CD14-positive monocyte (primary cell): ENCODE results near the gene C2orf76. TPM values are rescaled to one million over a fixed set of nuclear protein-coding genes. Genes with fewer than 3 reads are reported as not detected.
A peak's percentile ranks its signal among the peaks of the same experiment; 100 is the strongest.

Experiments
- DNase-seq, 3 donors: peaks; one replicate each; pipeline ENCODE4 v3.0.0-alpha.2; 2011 to 2022
- H2AFZ ChIP-seq: 2 replicates; pipeline ENCODE4 v1.6.0; 2012; ENCODE audit warnings: mild to moderate bottlenecking, low read depth, low read length, inconsistent platforms; ENCODE audit not compliant: insufficient read depth, poor library complexity, severe bottlenecking
- H3K27ac ChIP-seq, 2 donors: 1 replicate in 1 of 2; 2 replicates in 1 of 2; pipeline ENCODE4 v1.5.1; 2012 to 2013; ENCODE audit warnings: low read length in 2 of 2, control low read depth in 1 of 2, inconsistent platforms in 1 of 2, low read depth in 1 of 2, mild to moderate bottlenecking in 1 of 2
- H3K27me3 ChIP-seq, 2 donors: one replicate each; pipeline versions ENCODE4 v1.6.0 to v1.6.1; 2011 to 2013; ENCODE audit warnings: low read length in 2 of 2; ENCODE audit not compliant: control insufficient read depth in 2 of 2, insufficient read depth in 2 of 2
- H3K36me3 ChIP-seq, 2 donors: replicated peaks in 1 of 2; 1 replicate in 1 of 2; 2 replicates in 1 of 2; pipeline versions ENCODE4 v1.5.1 to v1.6.1; 2012 to 2013; ENCODE audit warnings: low read length in 2 of 2, control low read depth in 1 of 2, inconsistent platforms in 1 of 2, mild to moderate bottlenecking in 1 of 2; ENCODE audit not compliant: insufficient read depth in 2 of 2, control insufficient read depth in 1 of 2
- H3K4me1 ChIP-seq, 2 donors: 1 replicate in 1 of 2; 2 replicates in 1 of 2; pipeline versions ENCODE4 v1.5.1 to v1.6.1; 2012 to 2013; ENCODE audit warnings: low read length in 2 of 2, control low read depth in 1 of 2, inconsistent platforms in 1 of 2, mild to moderate bottlenecking in 1 of 2, moderate library complexity in 1 of 2; ENCODE audit not compliant: insufficient read depth in 2 of 2, control insufficient read depth in 1 of 2
- H3K4me2 ChIP-seq: replicated peaks from 2 replicates; pipeline ENCODE3; 2012; ENCODE audit warnings: low read length, moderate library complexity, mild to moderate bottlenecking; ENCODE audit not compliant: poor library complexity, severe bottlenecking; ENCODE audit errors: extremely low read depth
- H3K4me3 ChIP-seq, 3 experiments: fragments of 200-600 bp in 1 of 3; sonication (generic) in 1 of 3; replicated peaks in 1 of 3; 1 replicate in 2 of 3; 2 replicates in 1 of 3; pipeline ENCODE4 v1.5.1; 2011 to 2013; ENCODE audit warnings: low read length in 3 of 3, mild to moderate bottlenecking in 3 of 3, control low read depth in 2 of 3, low read depth in 2 of 3, inconsistent platforms in 1 of 3, moderate library complexity in 1 of 3
- H3K79me2 ChIP-seq: 2 replicates; pipeline ENCODE4 v1.6.0; 2012; ENCODE audit warnings: mild to moderate bottlenecking, control low read depth, inconsistent platforms, low read length, moderate library complexity; ENCODE audit not compliant: insufficient read depth
- H3K9ac ChIP-seq: 2 replicates; pipeline ENCODE4 v1.6.0; 2017; ENCODE audit warnings: low read length, mild to moderate bottlenecking; ENCODE audit not compliant: insufficient read depth, poor library complexity, severe bottlenecking
- H3K9me3 ChIP-seq, 2 donors: replicated peaks in 1 of 2; 1 replicate in 1 of 2; 2 replicates in 1 of 2; pipeline versions ENCODE4 v1.5.1 to v1.6.1; 2012 to 2013; ENCODE audit warnings: low read length in 2 of 2, control low read depth in 1 of 2; ENCODE audit not compliant: control insufficient read depth in 1 of 2, insufficient read depth in 1 of 2
- H4K20me1 ChIP-seq: 2 replicates; pipeline ENCODE4 v1.6.0; 2012; ENCODE audit warnings: mild to moderate bottlenecking, low read length, control low read depth, moderate library complexity; ENCODE audit not compliant: insufficient read depth
- H3K27ac Mint-ChIP-seq, 7 donors: one replicate each; pipeline ENCODE4 v1.8.0; 2020; ENCODE audit warnings: mild to moderate bottlenecking in 7 of 7, mixed read lengths in 7 of 7, moderate library complexity in 6 of 7, inconsistent platforms in 2 of 7
- H3K27me3 Mint-ChIP-seq, 3 donors: one replicate each; pipeline ENCODE4 v1.8.0; 2021 to 2022; ENCODE audit warnings: low read depth in 3 of 3, mild to moderate bottlenecking in 3 of 3, mixed read lengths in 3 of 3, moderate library complexity in 3 of 3, inconsistent platforms in 1 of 3
- H3K36me3 Mint-ChIP-seq, 2 donors: one replicate each; pipeline ENCODE4 v1.8.0; 2020; ENCODE audit warnings: mixed read lengths in 2 of 2, inconsistent platforms in 1 of 2, mild to moderate bottlenecking in 1 of 2
- H3K4me1 Mint-ChIP-seq: one replicate; pipeline ENCODE4 v1.8.0; 2020; ENCODE audit warnings: mild to moderate bottlenecking, mixed read lengths
- H3K4me3 Mint-ChIP-seq, 2 donors: one replicate each; pipeline ENCODE4 v1.8.0; 2020; ENCODE audit warnings: mild to moderate bottlenecking in 2 of 2, mixed read lengths in 2 of 2, moderate library complexity in 1 of 2
- H3K9me3 Mint-ChIP-seq, 7 donors: one replicate each; pipeline ENCODE4 v1.8.0; 2020 to 2022; ENCODE audit warnings: mixed read lengths in 7 of 7, mild to moderate bottlenecking in 6 of 7, moderate library complexity in 6 of 7, inconsistent platforms in 2 of 7
- CTCF ChIP-seq: fragments of 200-600 bp; IDR thresholded peaks from one replicate; pipeline ENCODE4 v1.8.0; 2022; ENCODE audit warnings: antibody characterized with exemption, mild to moderate bottlenecking
- WGBS: methylation state at CpG from one replicate; pipeline ENCODE4 v1.1.5; 2013; ENCODE audit warnings: missing lambda C conversion rate; ENCODE audit not compliant: insufficient coverage; 5-methylcytosine and 5-hydroxymethylcytosine counted together
- intact Hi-C, 2 donors: fragments of 100-400 bp; cut with micrococcal nuclease; formaldehyde crosslinking; loops; one replicate each; pipeline versions ENCODE4 v1.15.0 to v1.15.1; 2023
- polyA plus RNA-seq, 3 donors: library from polyadenylated mRNA; depleted of rRNA in 1 of 3; unstranded in 2 of 3; stranded (reverse) in 1 of 3; fragments of 300-500 nt in 2 of 3; fragments of >200 nt in 1 of 3; fragmentation: Illumina TruSeq in 2 of 3; gene quantifications; 1 replicate in 2 of 3; 2 replicates in 1 of 3; pipeline ENCODE4 v1.2.3, GENCODE V29; 2012 to 2021

Gene C2orf76
- polyA plus RNA-seq, 3 donors = 9.7 to 32.5 (median 31.0) TPM

- no peaks in the 10 kb centered on the region for H3K27me3 ChIP-seq
- Mint-ChIP-seq H3K4me3 (no peak overlapping the region), H3K27ac (peak overlapping the region in 2 of 7 donors; percentile 4 to 48), H3K36me3 (peaks cover 58 to 69% of the 10 kb centered on the region in 2 donors), H3K27me3 (peaks cover 0 to 2% (median 0%) of the 10 kb centered on the region in 3 donors), H3K4me1 (peaks cover 34% of the 10 kb centered on the region), H3K9me3 (peaks cover 10 to 28% (median 18%) of the 10 kb centered on the region in 7 donors)
- WGBS = 94% methylated on average over 2 of the region's 6 CpGs
- H3K4me3 ChIP-seq = no peak overlapping the region
- no peak overlapping the region for H2AFZ ChIP-seq
- peaks cover 12 to 14% of the 10 kb centered on the region in 2 donors for H3K9me3 ChIP-seq
- TF ChIP-seq CTCF = no peak
- peaks cover 50 to 59% of the 10 kb centered on the region in 2 donors for H3K36me3 ChIP-seq
- no peak overlapping the region for H3K4me2 ChIP-seq
- no peak for DNase-seq
- H3K9ac ChIP-seq = no peak overlapping the region
- peaks cover 22 to 30% of the 10 kb centered on the region in 2 donors for H3K4me1 ChIP-seq
- peaks cover 44% of the 10 kb centered on the region for H3K79me2 ChIP-seq
- peaks cover 30% of the 10 kb centered on the region for H4K20me1 ChIP-seq
- intact Hi-C loops = loop anchor here in 1 of 2 donors (10.0 kb wide), 1 partner anchor 395 kb away; no protein-coding TSS in a partner anchor
- no peak overlapping the region for H3K27ac ChIP-seq
Observed at GRCh38 chr2:119369845-119370244, 3.2 kb upstream of the C2orf76 start.

GRCh38 chr2:119367472-119368099 lies 952 bp upstream of the C2orf76 start:
- Histone ChIP-seq H3K9ac (peak overlapping the region; percentile 85), H2AFZ (peak overlapping the region; percentile 95), H3K9me3 (peaks cover 2 to 3% of the 10 kb centered on the region in 2 donors), H4K20me1 (peaks cover 30% of the 10 kb centered on the region), H3K4me1 (peaks cover 22 to 31% of the 10 kb centered on the region in 2 donors), H3K79me2 (peaks cover 52% of the 10 kb centered on the region), H3K36me3 (peaks cover 39 to 45% of the 10 kb centered on the region in 2 donors), H3K27ac (peak overlapping the region; percentile 90 to 97), H3K4me2 (peak overlapping the region; percentile 93), H3K27me3 (no peaks in the 10 kb centered on the region), H3K4me3 (peak overlapping the region; percentile 60 to 96 (median 90))
- DNase-seq = peak in 1 of 3 donors; percentile 22
- Mint-ChIP-seq H3K36me3 (peaks cover 38 to 46% of the 10 kb centered on the region in 2 donors), H3K4me1 (peaks cover 42% of the 10 kb centered on the region), H3K27ac (peak overlapping the region; percentile 97 to 99 (median 97)), H3K27me3 (peaks cover 0 to 2% (median 0%) of the 10 kb centered on the region in 3 donors), H3K9me3 (peaks cover under 1 to 9% (median 4%) of the 10 kb centered on the region in 7 donors), H3K4me3 (peak overlapping the region; percentile 98 to 99)
- WGBS = 2% methylated on average over 29 of the region's 32 CpGs
- no peak for TF ChIP-seq CTCF
- intact Hi-C loops = loop anchor here in 1 of 2 donors (10.0 kb wide), 1 partner anchor 393 kb away; no protein-coding TSS in a partner anchor
